ENCODE data around the gene SLC26A1.
"Not testable (repeated sequence)": the region's sequence is repeated elsewhere in the genome, so short reads cannot be mapped to it uniquely, and the experiment has no call there.

Gene SLC26A1

DNA sequence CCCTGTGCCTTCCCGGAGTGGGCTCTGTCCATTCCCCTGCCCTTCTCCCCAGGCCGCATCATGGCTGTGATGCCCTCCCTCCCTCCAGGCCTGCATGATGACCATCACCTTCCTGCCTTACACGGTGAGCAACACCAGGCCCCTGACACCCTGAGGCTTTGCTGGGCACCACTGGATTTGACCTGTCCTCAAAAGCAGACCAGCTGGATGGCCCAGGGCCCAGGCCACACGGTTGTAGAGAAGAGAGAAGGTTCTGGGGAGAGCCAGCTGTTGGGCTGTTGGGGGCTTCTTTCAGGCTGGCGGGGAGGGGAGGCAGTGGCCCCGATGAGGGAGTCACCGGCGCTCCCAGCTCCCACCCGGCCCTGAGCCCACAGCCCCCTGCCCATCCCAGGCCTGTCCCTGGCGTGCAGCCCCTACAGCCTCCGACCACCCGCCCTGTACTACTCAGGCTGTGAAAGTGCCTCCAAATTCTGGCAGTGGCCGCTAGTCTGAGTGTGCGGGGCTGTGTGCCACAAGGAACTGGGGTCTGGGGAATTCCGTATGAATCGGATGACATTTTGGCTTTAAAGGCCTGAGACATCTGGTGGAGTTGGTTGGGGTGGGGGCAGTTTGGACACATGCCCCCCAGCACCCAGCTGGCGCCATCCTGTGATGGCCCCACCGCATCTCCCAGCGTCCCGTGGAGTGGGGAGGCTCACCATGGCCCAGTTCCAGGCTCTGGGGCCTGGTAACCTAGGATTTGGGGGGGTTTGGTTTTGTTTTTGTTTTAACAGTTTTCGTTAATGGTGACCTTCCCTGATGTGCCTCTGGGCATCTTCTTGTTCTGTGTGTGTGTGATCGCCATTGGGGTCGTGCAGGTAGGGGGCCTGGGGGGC, 41.4 kb downstream of the SLC26A1 start:
- no peak for DNase-seq

DNA sequence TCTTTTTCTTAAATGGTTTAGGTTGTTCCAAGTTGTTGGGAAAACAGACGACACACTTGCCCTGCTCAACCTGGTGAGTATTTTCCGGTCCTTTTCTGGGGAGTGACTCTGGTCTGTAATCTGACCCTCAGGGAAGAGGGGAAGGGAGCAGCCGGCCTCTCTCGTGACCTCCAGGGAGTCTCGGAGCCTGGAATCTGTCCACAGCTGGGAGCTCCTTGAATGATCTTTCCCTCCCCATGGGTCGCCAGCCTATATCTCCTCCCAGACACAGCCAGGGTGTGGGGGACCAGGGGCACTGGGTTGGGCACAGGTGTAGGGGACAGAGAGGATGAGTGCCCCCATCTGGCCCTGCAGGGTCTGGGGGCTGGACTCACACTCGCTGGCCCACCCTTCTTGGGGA, 42.0 kb downstream of the SLC26A1 start:
- DNase-seq = no peak

DNA sequence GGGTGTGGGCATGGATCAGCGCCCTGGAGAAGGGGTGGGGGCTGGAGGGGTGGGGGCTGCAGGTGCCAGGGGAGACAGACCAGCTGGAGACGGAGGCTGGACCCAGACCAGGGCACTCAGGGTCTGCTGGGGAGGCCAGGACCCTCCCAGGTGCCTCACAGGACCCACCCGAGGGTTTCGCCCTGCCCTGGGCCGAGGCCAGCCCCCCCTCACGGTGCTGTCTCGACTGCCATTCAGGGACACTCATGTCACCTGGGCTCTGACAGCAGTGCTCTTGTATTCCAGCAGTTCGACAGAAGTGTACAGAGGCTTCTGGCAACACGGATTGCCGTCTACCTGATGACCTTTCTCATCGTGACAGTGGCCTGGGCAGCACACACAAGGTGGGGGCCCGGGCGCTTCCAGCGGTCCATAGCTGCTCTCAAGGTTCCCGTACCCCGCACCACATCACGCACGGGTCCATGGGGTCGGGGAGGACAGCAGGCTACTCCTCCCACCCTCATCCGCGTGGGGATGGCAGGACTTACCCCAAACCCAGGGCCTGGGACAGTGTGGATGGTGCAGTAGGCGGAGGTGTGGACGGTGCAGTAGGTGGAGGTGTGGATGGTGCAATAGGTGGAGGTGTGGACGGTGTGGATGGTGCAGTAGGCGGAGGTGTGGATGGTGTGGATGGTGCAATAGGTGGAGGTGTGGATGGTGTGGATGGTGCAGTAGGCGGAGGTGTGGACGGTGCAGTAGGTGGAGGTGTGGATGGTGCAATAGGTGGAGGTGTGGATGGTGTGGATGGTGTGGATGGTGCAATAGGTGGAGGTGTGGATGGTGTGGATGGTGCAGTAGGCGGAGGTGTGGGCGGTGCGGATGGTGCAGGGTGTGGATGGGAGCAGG, 42.8 kb downstream of the SLC26A1 start:
- no peak for DNase-seq

DNA sequence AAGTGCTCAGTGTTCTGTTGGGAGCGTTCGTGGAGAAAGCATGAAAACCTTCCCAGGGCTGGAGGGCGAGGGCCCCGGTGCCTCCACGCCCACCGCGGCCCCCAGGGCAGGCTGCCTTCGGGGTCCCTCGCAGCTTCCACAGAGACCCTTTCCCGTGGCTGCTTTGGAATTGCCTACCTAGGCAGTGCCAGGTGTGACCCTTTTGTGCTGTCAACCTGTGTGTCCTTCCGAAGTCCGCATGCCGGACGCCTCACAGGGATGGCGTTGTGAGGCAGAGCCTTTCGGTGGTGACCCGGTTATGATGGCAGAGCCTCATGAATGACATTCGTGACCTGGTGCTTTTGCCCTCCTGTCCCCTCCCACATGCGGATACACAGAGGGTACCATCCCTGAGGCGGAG, 43.5 kb downstream of the SLC26A1 start:
- DNase-seq = no peak

DNA sequence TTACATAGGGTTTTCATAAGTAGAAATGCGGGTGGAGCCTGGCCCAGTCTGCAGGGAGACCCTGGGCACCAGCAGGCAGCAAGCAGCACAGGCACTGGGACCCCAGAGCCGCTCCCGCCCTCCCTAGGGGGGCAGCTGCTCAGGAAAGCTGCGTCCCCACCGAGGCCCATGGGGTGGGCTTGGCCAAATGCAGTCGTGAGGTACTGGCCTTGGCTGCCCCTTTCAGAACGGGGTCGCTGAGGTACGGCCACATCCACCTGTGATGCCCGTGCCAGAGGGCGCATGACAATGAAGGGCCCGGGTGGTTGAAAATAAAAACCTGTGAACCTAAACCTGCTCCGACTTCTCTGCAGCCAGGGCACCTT, 44.3 kb downstream of the SLC26A1 start:
- DNase-seq = no peak

DNA sequence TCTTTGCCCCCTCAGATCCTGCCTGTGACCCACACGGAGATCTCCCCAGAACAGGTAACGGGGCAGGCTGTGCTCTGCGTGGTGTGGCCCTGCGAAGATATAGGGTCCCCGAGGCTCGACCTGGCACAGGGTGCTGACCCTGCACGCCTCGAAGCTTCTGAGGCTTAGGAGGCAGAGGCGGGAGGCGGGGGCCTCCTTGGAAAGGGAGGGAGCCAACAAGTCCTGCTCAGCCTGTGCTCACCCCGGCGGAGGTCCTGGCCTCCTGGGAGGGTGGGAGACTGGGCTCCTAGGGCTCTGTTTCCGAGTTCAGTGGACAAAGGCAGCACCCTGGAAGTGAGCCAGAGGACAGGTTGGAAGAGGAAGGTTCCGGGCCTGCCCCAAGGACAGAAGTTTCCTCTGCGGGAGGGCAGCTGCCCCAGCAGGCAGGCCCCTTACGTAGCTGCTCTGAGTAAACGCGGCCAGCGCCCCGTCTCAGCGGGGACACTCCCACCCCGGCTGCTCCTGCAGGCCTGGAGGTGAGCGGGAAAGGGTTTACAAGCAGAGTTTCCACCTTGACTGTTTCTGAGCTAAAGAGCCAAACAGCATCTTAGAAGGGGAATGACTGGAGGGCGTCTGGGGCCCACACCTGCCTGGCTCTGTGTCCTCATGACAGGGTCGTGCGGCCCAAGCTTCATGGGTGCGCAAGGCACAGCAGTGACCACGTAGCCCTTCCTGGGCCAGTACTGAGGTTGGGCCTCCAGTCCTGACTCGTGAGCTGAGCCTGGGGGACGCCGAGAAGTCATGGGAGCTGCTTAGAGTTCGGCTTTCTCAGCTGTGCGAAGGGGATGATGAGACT, 44.9 kb downstream of the SLC26A1 start:
- DNase-seq = no peak

DNA sequence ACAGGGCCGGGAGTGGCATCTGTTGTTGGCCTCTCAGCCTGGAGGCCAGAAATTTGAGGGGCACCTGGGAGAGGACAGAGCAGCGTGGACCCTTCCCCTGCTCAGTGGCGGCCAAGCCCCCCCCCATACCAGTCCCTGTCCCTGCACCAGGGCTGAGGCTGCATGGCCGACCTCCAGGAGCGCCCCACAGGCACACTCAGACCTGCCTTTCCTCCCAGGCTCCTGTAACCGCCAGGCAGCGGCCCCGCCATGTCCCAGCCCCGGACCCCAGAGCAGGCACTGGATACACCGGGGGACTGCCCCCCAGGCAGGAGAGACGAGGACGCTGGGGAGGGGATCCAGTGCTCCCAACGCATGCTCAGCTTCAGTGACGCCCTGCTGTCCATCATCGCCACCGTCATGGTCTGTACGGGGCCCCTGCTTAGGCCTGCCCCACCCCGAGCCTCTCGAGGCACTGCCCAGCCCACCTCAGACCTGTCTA, 45.7 kb downstream of the SLC26A1 start:
- no peak for DNase-seq

DNA sequence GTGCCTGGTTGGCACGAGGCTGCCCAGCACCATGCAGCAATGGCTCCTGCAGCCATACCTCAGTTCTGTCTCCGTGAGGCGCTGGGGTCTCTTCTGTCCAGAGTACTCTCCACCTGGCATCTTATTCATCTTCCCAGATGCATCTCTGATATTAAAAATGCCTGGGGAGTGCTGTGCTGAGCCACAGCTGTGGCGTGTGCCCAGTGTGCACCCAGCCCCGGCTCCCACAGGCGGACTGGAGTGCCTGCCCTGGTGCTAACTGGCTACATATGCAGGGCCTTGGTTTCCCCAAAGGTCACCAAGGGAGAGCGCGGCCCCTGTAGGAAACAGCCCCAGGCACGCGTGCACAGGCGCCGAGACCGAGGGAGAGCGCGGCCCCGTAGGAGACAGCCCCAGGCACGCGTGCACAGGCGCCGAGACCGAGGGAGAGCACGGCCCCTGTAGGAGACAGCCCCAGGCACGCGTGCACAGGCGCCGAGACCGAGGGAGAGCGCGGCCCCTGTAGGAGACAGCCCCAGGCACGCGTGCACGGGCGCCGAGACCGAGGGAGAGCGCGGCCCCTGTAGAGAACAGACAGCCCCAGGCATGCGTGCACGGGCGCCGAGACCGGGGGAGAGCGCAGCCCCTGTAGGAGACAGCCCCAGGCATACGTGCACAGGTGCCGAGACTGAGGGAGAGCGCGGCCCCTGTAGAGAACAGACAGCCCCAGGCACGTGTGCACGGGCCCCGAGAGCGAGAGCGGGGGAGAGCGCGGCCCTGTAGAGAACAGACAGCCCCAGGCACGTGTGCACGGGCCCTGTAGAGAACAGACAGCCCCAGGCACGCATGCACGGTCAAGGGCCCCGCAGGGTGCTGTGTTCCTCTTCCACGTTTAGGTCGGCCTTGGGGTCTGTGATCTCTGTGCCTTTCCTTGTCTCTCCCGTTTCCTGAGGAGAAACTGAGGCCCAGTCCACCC, 46.4 kb downstream of the SLC26A1 start:
- DNase-seq = no peak

DNA sequence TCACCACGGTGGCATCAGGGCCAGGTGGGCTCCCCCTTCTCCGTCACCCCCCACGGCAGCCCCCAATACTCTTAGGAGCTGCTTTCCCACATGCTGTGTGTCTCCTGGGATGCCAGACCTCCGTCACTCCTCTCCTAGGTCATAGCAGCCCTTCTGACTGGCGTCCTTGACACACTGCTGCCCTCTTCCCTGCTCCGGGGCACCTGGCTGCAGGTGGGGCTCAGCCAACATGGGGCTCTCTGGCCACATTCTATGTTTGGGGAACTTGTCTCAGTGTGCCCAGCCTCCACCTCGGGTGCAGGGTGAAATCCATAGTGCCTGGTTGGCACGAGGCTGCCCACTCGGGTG, 47.1 kb downstream of the SLC26A1 start:
- no peak for DNase-seq

DNA sequence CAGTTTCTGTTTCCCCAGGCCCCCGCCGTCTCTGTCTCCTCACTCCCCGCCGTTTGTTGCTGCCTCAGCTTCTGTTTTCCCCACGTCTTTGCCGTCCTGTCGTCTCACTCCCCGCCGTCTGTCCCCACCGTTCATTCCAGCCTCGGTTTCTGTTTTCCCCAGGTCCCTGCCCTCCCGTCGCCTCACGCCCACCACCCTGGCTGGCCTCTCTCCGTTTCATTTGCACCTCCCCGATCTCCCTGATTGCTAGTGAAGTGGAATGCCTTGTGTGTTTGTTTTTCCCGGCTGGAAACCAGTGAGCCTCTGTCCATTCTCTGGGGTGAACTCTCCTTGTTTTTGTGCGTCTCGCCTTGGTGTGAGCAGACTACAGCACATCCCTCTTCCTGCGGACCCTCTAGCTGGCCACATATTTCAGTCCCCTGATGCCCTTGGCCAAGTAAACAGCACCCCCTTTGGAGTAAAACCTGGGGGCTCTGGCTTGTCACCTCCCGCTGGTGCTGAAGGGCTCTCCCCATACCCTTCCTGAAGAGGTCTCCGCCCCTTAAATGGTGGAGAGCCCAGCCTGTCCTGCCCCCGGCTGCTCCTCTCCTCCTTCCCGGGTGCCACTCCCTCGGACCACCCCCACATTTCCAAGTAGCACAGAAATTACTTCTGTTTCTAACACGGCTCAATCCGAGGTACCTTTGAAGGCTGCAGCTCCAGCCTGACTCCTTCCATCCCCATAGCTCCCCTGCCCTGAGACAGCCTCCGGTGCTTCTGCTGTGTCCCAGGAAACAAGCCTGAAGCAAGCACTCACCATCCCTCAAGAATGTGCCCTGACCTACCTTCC, 47.7 kb downstream of the SLC26A1 start:
- DNase-seq = no peak

DNA sequence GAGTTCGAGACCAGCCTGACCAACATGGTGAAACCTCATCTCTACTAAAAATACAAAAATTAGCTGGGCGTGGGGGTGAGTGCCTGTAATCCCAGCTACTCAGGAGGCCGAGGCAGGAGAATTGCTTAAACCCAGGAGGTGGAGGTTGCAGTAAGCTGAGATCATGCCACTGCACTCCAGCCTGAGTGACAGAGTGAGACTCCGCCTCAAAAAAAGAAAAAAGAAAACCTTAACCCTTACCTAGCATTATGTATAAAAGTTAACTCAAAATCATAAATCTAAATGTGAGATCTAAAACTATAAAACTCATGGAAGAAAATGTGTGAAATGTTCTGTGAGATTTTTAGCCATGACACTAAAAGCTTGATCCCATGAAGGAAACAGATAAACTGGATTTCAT, 53.7 kb downstream of the SLC26A1 start:
- DNase-seq = not testable (repeated sequence)

All from Kasumi-1 (cell line).